A673 (cell line): ENCODE data around the gene KIT. TPM values are rescaled to one million over a fixed set of nuclear protein-coding genes. Genes with fewer than 3 reads are reported as not detected.

Experiments
- BruUV-seq: library from RNA; stranded (reverse); fragments of 400-500 nt; replicated peaks from 2 replicates; lab custom pipeline; 2021; lab: Mats Ljungman, UMichigan
- CTCF ChIA-PET: fragments of 300-600 bp; sonication (Branson Sonifier 250); formaldehyde crosslinking; loops from one replicate; lab custom pipeline; 2022; ENCODE audit warnings: antibody characterized with exemption; lab: Charles Lee
- POLR2A ChIA-PET: fragments of 300-600 bp; sonication (Branson Sonifier 250); formaldehyde crosslinking; loops from one replicate; lab custom pipeline; 2022; ENCODE audit warnings: antibody characterized with exemption; ENCODE audit not compliant: low non-redundant PET; lab: Charles Lee
- DNase-seq: peaks from one replicate; pipeline ENCODE4 v3.0.0-alpha.2; 2015; ENCODE audit warnings: low spot score
- H3K27ac ChIP-seq: fragments of 200-600 bp; sonication (generic); 2 replicates; pipeline ENCODE4 v1.5.1; 2016; ENCODE audit warnings: mixed run types, low read depth, mild to moderate bottlenecking, mixed read lengths, antibody characterized with exemption, low read length; ENCODE audit not compliant: poor library complexity, severe bottlenecking
- H3K27me3 ChIP-seq: fragments of 200-600 bp; sonication (generic); replicated peaks from 2 replicates; pipeline ENCODE4 v1.6.1; 2017; ENCODE audit warnings: mixed run types, low read depth, mild to moderate bottlenecking, mixed read lengths, antibody characterized with exemption, low read length; ENCODE audit not compliant: insufficient read depth, poor library complexity
- H3K36me3 ChIP-seq: fragments of 200-600 bp; sonication (generic); 2 replicates; pipeline ENCODE4 v1.6.1; 2016; ENCODE audit warnings: mixed run types, mild to moderate bottlenecking, mixed read lengths, antibody characterized with exemption, low read length; ENCODE audit not compliant: insufficient read depth, poor library complexity, severe bottlenecking
- H3K4me1 ChIP-seq: fragments of 200-600 bp; sonication (generic); 2 replicates; pipeline ENCODE4 v1.6.1; 2017; ENCODE audit warnings: mixed run types, mild to moderate bottlenecking, mixed read lengths, antibody characterized with exemption, low read length; ENCODE audit not compliant: insufficient read depth, poor library complexity, severe bottlenecking
- H3K4me3 ChIP-seq: fragments of 200-600 bp; sonication (generic); 2 replicates; pipeline ENCODE4 v1.5.1; 2016; ENCODE audit warnings: low read depth, mixed run types, mild to moderate bottlenecking, mixed read lengths, low read length; ENCODE audit not compliant: poor library complexity, severe bottlenecking
- H3K9me3 ChIP-seq: fragments of 200-600 bp; sonication (generic); 2 replicates; pipeline ENCODE4 v1.6.1; 2016; ENCODE audit warnings: mixed run types, low read depth, mild to moderate bottlenecking, mixed read lengths, antibody characterized with exemption, low read length; ENCODE audit not compliant: poor library complexity, severe bottlenecking
- EZH2 ChIP-seq: fragments of 200-600 bp; sonication (generic); IDR thresholded peaks from 2 replicates; pipeline ENCODE4 v1.6.1; 2017; ENCODE audit warnings: borderline replicate concordance, low read depth, mild to moderate bottlenecking, mixed read lengths, antibody characterized with exemption, low read length; ENCODE audit not compliant: poor library complexity, severe bottlenecking
- intact Hi-C: fragments of 100-400 bp; cut with micrococcal nuclease; formaldehyde crosslinking; loops from one replicate; pipeline ENCODE4 v1.10.0; 2022; ENCODE audit not compliant: unreplicated experiment
- total RNA-seq: library from RNA; stranded (reverse); gene quantifications from 2 replicates; pipeline ENCODE4 v1.2.3, GENCODE V29; 2021
- TF ChIP-seq, protein P1 (sequence below): fragments of 300-800, 200-600 bp; sonication (generic); conservative IDR thresholded peaks from 2 replicates; pipeline ENCODE4 v1.5.1; 2017; ENCODE audit warnings: low read depth, mild to moderate bottlenecking, antibody characterized with exemption, low read length, moderate library complexity, mixed read lengths

Gene KIT
- total RNA-seq, 1 experiment from 2014 or later, result 9.5 TPM

DNA sequence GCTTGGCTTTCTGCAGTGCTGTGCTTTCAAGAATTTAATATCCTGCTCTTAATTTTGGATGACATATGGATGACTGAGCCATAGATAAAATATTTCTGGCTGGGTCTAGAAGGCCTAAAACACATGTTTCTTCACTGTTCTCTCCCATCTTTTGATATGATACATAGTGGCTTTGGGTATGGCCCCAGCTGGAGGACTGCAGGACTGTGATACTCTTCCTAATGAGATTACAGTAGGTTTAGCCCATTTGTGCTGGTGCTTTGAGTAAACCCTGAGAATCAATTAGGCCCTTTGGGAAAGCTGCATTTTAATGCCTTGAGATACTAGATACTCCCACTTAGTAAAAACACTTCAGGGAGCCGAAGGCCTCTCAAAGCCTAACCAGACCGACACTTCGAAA, 38.0 kb downstream of the KIT start:
- Histone ChIP-seq H3K27ac (no peak overlapping the region), H3K36me3 (no peaks in the 10 kb centered on the region), H3K4me1 (no peaks in the 10 kb centered on the region), H3K9me3 (no peaks in the 10 kb centered on the region), H3K27me3 (no peaks in the 10 kb centered on the region), H3K4me3 (no peak overlapping the region)
- ChIA-PET POLR2A (no interaction called here), CTCF (no interaction called here)
- BruUV-seq, result no TSS peak
- TF ChIP-seq EZH2, result no peak
- TF ChIP-seq, protein P1, sequence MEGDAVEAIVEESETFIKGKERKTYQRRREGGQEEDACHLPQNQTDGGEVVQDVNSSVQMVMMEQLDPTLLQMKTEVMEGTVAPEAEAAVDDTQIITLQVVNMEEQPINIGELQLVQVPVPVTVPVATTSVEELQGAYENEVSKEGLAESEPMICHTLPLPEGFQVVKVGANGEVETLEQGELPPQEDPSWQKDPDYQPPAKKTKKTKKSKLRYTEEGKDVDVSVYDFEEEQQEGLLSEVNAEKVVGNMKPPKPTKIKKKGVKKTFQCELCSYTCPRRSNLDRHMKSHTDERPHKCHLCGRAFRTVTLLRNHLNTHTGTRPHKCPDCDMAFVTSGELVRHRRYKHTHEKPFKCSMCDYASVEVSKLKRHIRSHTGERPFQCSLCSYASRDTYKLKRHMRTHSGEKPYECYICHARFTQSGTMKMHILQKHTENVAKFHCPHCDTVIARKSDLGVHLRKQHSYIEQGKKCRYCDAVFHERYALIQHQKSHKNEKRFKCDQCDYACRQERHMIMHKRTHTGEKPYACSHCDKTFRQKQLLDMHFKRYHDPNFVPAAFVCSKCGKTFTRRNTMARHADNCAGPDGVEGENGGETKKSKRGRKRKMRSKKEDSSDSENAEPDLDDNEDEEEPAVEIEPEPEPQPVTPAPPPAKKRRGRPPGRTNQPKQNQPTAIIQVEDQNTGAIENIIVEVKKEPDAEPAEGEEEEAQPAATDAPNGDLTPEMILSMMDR, result no peak
- DNase-seq, result no peak
- intact Hi-C loops, result no loop called here

DNA sequence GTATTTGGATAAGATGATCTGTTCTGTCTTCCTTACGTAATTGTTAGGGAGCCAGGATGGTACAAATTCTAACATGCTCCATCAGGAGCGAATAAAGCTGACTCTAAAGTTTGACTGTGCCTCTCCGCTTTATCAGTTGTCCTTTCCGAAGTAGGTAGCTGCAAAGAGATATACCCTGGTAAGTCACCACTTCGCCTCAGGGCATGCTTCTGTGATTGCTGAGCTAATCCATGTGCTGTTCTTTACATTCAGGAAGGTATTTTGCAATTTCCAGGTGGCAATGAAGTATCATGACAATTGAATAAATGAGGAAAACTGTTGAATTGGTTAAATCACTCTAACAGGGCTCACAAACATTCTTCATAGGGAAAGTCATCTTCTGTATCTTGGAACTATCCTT, 38.9 kb downstream of the KIT start:
- no peak for TF ChIP-seq EZH2
- TF ChIP-seq, protein P1, result no peak
- Histone ChIP-seq H3K4me3 (no peak overlapping the region), H3K27me3 (no peaks in the 10 kb centered on the region), H3K9me3 (no peaks in the 10 kb centered on the region), H3K27ac (no peak overlapping the region), H3K4me1 (no peaks in the 10 kb centered on the region), H3K36me3 (no peaks in the 10 kb centered on the region)
- BruUV-seq, result no TSS peak
- ChIA-PET CTCF (no interaction called here), POLR2A (no interaction called here)
- DNase-seq, result no peak
- intact Hi-C loops, result no loop called here

DNA sequence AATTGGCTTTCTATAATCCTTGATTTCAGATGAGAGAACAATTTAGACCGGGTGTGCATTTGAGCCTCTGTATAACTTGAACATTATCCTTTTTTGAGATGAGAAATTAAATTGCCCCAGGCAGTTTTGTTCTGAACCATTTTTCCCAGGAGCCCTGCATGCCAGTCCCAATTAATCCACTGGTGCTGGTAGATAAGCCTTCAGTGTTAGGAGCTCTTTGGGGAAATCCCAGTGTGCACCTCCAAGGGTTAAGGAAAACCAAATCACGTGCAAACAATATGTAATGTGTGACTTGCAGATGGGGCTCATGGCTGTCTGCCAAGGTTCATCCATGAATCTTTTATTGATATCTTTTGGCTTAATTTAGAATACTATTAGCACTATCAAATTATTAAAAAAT, 43.2 kb downstream of the KIT start:
- Histone ChIP-seq H3K9me3 (no peaks in the 10 kb centered on the region), H3K36me3 (no peaks in the 10 kb centered on the region), H3K27ac (no peak overlapping the region), H3K4me1 (no peaks in the 10 kb centered on the region), H3K4me3 (no peak overlapping the region), H3K27me3 (no peaks in the 10 kb centered on the region)
- no peak for DNase-seq
- CTCF ChIA-PET, result no interaction called here
- TF ChIP-seq, protein P1, result no peak
- no peak for TF ChIP-seq EZH2
- POLR2A ChIA-PET, result no interaction called here
- intact Hi-C loops, result no loop called here
- BruUV-seq, result no TSS peak
